Mucosa of stomach (tissue), 1 donor: ENCODE results near the gene AKT1S1.

Source experiments
- H3K27me3 ChIP-seq: one replicate; pipeline ENCODE4 v1.7.0; 2013; ENCODE audit warnings: mild to moderate bottlenecking, low read length; ENCODE audit not compliant: control insufficient read depth, insufficient read depth
- H3K36me3 ChIP-seq: one replicate; pipeline ENCODE4 v1.7.0; 2013; ENCODE audit warnings: low read length; ENCODE audit not compliant: control insufficient read depth, insufficient read depth
- H3K4me1 ChIP-seq: one replicate; pipeline ENCODE4 v1.7.0; 2013; ENCODE audit warnings: mild to moderate bottlenecking, low read length; ENCODE audit not compliant: control insufficient read depth, insufficient read depth
- H3K4me3 ChIP-seq: one replicate; pipeline ENCODE4 v1.7.0; 2013; ENCODE audit warnings: low read length
- H3K9ac ChIP-seq: one replicate; pipeline ENCODE4 v1.7.0; 2013; ENCODE audit warnings: mild to moderate bottlenecking, low read length, moderate library complexity
- H3K9me3 ChIP-seq: one replicate; pipeline ENCODE4 v1.7.0; 2013; ENCODE audit warnings: mild to moderate bottlenecking, low read length, moderate library complexity; ENCODE audit not compliant: control insufficient read depth
- donor health status: Pancreatic carcinoma.

AKT1S1 gene

DNA sequence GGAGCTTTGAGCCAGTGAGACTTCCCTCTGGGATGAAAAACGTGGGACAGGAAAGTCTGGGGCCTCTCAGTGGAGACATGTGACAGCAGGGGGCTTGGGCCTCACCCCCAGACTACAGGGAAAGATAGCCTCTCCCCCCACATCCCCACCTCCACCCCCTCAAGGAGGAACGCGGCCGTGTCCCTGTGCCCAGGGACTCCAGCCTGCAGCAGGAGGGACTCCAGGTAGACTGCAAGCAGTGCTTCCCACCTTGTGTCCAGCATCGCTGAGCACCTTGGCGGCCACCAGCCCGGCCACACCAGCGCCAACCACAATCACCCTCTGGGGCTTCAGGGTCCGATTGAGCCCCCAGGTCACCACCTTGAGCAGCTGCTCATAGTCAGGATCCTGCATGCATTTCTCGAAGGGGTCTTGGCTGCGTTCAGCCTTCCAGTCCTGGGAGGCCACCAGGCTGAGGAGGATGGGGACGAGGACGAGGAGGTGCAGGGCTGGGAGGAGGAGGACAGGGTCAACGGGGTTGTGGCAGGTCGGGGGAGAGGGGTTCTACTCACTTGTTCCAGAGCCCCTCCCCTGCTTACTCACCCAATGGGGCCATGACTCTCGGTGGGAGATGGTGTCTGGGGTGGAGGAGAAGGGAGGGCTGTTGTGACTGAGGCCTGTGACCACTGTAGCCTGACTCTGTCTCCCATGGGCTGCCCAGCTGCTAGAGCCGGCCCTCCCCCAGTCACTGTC is 18.6 kb upstream of the AKT1S1 start:
- peaks cover 9% of the 10 kb centered on the region for H3K27me3 ChIP-seq
- H3K36me3 ChIP-seq, result no peaks in the 10 kb centered on the region
- H3K9ac ChIP-seq, result no peak overlapping the region
- no peak overlapping the region for H3K4me3 ChIP-seq
- H3K4me1 ChIP-seq, result peaks cover 6% of the 10 kb centered on the region
- H3K9me3 ChIP-seq, result no peaks in the 10 kb centered on the region

GRCh38 chr19:49894879-49895565 is 17.9 kb upstream of the AKT1S1 start:
- H3K9ac ChIP-seq, result no peak overlapping the region
- H3K4me3 ChIP-seq, result no peak overlapping the region
- peaks cover 9% of the 10 kb centered on the region for H3K27me3 ChIP-seq
- H3K4me1 ChIP-seq, result peaks cover 8% of the 10 kb centered on the region
- no peaks in the 10 kb centered on the region for H3K36me3 ChIP-seq
- no peaks in the 10 kb centered on the region for H3K9me3 ChIP-seq

DNA sequence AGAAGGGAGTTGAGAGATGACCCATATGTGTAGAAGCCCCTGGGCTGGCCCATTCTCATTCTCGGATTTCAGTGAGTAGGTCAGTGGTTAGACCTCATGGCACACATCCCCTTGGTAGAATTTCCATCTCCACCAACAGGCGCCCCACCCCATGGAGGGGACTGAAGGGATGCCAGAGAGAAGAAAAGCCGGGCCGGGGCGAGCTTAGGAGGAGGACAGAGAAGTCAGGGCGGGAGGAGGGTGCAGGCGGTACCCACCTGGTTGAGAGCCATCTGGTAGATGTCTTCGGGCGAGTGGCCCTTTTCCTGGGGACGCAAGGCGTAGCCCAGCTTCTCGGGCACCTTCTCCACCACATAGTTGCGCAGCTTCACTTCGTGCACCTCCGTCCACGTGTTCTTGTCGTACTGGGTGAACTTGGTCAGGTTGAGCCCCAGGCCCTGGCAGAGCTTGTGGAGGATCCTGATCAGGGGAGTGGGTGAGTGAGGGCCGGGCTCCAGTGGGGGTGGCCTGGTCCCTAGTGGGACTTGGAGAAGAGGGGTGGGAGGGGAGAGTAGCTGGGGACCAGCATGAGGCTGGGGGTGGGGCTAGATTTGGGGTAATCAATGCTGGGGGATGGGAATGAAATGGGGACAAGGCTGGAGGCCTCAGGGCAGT is 17.0 kb upstream of the AKT1S1 start:
- Histone ChIP-seq H3K27me3 (peaks cover 9% of the 10 kb centered on the region), H3K4me1 (peaks cover 12% of the 10 kb centered on the region), H3K4me3 (no peak overlapping the region), H3K36me3 (no peaks in the 10 kb centered on the region), H3K9ac (no peak overlapping the region), H3K9me3 (no peaks in the 10 kb centered on the region)

GRCh38 chr19:49892716-49893115 is 15.6 kb upstream of the AKT1S1 start:
- peaks cover 15% of the 10 kb centered on the region for H3K4me1 ChIP-seq
- no peak overlapping the region for H3K9ac ChIP-seq
- no peaks in the 10 kb centered on the region for H3K9me3 ChIP-seq
- H3K27me3 ChIP-seq, result peaks cover 9% of the 10 kb centered on the region
- H3K4me3 ChIP-seq, result no peak overlapping the region
- no peaks in the 10 kb centered on the region for H3K36me3 ChIP-seq

- peaks cover 9% of the 10 kb centered on the region for H3K27me3 ChIP-seq
- H3K36me3 ChIP-seq, result no peaks in the 10 kb centered on the region
- H3K9me3 ChIP-seq, result no peaks in the 10 kb centered on the region
- H3K9ac ChIP-seq, result no peak overlapping the region
- H3K4me1 ChIP-seq, result peaks cover 14% of the 10 kb centered on the region
- H3K4me3 ChIP-seq, result no peak overlapping the region
Measured at GRCh38 chr19:49891393-49891792, 14.2 kb upstream of the AKT1S1 start.

GRCh38 chr19:49890349-49891311 is 13.5 kb upstream of the AKT1S1 start:
- Histone ChIP-seq H3K27me3 (peaks cover 9% of the 10 kb centered on the region), H3K4me1 (peaks cover 14% of the 10 kb centered on the region), H3K36me3 (no peaks in the 10 kb centered on the region), H3K4me3 (no peak overlapping the region), H3K9ac (no peak overlapping the region), H3K9me3 (no peaks in the 10 kb centered on the region)

GRCh38 chr19:49889687-49890348 is 12.7 kb upstream of the AKT1S1 start:
- peaks cover 14% of the 10 kb centered on the region for H3K4me1 ChIP-seq
- no peak overlapping the region for H3K9ac ChIP-seq
- no peak overlapping the region for H3K4me3 ChIP-seq
- H3K27me3 ChIP-seq, result peaks cover 9% of the 10 kb centered on the region
- H3K9me3 ChIP-seq, result no peaks in the 10 kb centered on the region
- no peaks in the 10 kb centered on the region for H3K36me3 ChIP-seq

GRCh38 chr19:49889038-49889686 is 12.0 kb upstream of the AKT1S1 start:
- Histone ChIP-seq H3K4me1 (peaks cover 14% of the 10 kb centered on the region), H3K27me3 (peaks cover 9% of the 10 kb centered on the region), H3K4me3 (no peak overlapping the region), H3K36me3 (no peaks in the 10 kb centered on the region), H3K9ac (no peak overlapping the region), H3K9me3 (no peaks in the 10 kb centered on the region)

GRCh38 chr19:49888510-49888824 is 11.3 kb upstream of the AKT1S1 start:
- H3K27me3 ChIP-seq, result peaks cover 9% of the 10 kb centered on the region
- H3K36me3 ChIP-seq, result peaks cover 3% of the 10 kb centered on the region
- H3K4me1 ChIP-seq, result peaks cover 14% of the 10 kb centered on the region
- no peak overlapping the region for H3K4me3 ChIP-seq
- H3K9ac ChIP-seq, result no peak overlapping the region
- H3K9me3 ChIP-seq, result no peaks in the 10 kb centered on the region

GRCh38 chr19:49887665-49888509 is 10.7 kb upstream of the AKT1S1 start:
- H3K4me3 ChIP-seq, result no peak overlapping the region
- peaks cover 14% of the 10 kb centered on the region for H3K4me1 ChIP-seq
- H3K9me3 ChIP-seq, result no peaks in the 10 kb centered on the region
- no peak overlapping the region for H3K9ac ChIP-seq
- peaks cover 8% of the 10 kb centered on the region for H3K36me3 ChIP-seq
- H3K27me3 ChIP-seq, result peaks cover 9% of the 10 kb centered on the region
